ENCODE data around the gene DHX35.

GRCh38 chr20:38927902-38928578 is 34.1 kb upstream of the DHX35 start:
- TF ChIP-seq POU6F1 (CRISPR knock-in tag; IDR thresholded peaks at IDR 0.05; ENCODE audit: borderline replicate concordance, low read depth) (no peak), RARB (CRISPR knock-in tag; IDR thresholded peaks at IDR 0.05) (no peak), SNAI2 (CRISPR knock-in tag; IDR thresholded peaks at IDR 0.05) (no peak), ZFP30 (CRISPR knock-in tag; IDR thresholded peaks at IDR 0.05) (no peak), PATZ1 (CRISPR knock-in tag; IDR thresholded peaks at IDR 0.05; ENCODE audit: borderline replicate concordance) (no peak), ZNF8 (CRISPR knock-in tag; IDR thresholded peaks at IDR 0.05) (no peak), ZNF70 (CRISPR knock-in tag; IDR thresholded peaks at IDR 0.05) (no peak), OSR1 (CRISPR knock-in tag; IDR thresholded peaks at IDR 0.05) (no peak), BACH2 (CRISPR knock-in tag; IDR thresholded peaks at IDR 0.05; ENCODE audit: borderline replicate concordance) (no peak), ARNTL (CRISPR knock-in tag; IDR thresholded peaks at IDR 0.05; ENCODE audit: borderline replicate concordance, low read depth) (no peak), PPARA (CRISPR knock-in tag; IDR thresholded peaks at IDR 0.05; ENCODE audit: borderline replicate concordance) (no peak), ISL1 (CRISPR knock-in tag; IDR thresholded peaks at IDR 0.05) (no peak)
